Fibroblast of mammary gland (primary cell): ENCODE results near the gene VIP.
A peak's percentile ranks its signal among the peaks of the same experiment; 100 is the strongest.
"Not testable (repeated sequence)": the region's sequence is repeated elsewhere in the genome, so short reads cannot be mapped to it uniquely, and the experiment has no call there.

Experiments used
- DNase-seq: peaks from one replicate; pipeline ENCODE4 v3.0.0-alpha.2; 2010; ENCODE audit warnings: low read depth
- H3K4me3 ChIP-seq: 2 replicates; pipeline ENCODE4 v1.5.1; 2011; ENCODE audit warnings: low read depth, mild to moderate bottlenecking, low read length, moderate library complexity; ENCODE audit not compliant: control insufficient read depth
- CTCF ChIP-seq: conservative IDR thresholded peaks from 2 replicates; pipeline ENCODE4 v1.5.1; 2011; ENCODE audit warnings: low read depth, low read length, inconsistent platforms; ENCODE audit not compliant: control insufficient read depth, insufficient read depth

The VIP gene

DNA sequence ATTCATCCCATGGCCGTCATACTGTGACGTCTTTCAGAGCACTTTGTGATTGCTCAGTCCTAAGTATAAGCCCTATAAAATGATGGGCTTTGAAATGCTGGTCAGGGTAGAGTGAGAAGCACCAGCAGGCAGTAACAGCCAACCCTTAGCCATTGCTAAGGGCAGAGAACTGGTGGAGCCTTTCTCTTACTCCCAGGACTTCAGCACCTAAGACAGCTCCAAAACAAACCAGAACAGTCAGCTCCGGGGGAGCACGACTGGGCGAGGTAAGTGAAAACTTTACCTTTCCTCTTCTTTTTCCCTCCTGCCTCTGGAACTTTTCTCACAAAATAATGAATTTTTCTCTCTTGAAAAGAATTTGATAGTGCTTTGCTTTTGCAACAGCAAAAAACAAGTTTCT, at the start of gene VIP:
Gene VIP, plus strand, starts transcription at position 104 of the 400 bp plus-strand sequence. CDS start 1,381 bp downstream, outside the sequence.
- DNase-seq, result peak; percentile 36
- H3K4me3 ChIP-seq, result no peak within 1 kb of the TSS
- no peak for TF ChIP-seq CTCF

DNA sequence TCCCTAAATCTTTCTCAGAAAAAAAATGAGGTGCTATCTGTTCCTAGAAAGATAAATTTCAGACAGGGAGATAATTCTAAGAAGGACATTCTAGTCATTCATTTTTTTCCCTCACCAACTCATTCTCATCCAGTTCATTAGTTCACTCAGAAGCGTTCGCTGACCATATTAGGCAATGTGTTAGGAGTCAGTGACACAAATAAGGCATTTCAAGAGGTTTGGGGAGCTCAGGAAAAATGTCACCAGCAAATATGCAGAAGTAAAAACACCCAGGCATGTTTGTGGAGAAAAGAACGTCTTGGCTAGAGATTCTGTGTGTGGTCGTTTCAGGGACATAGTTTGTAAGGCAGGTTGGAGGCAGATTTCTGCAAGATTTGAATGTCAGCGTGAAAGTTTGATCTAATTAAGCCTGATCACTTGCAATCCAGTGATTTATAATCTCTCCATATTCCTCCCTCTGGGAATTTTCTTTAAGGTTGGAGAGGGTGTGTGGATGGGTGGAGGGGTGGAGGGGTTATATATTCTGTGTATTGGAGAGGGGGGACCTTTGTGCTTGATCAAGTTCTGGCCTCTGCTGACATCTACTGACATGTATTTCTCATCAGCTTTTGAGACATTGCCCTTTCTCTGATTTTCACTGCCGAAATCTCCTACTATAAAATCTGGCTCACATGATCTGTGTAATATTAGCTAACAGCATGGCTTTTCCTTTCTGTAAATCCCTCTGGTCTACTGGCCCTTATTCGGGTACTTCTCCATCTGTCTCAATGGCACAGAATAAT, 49.3 kb upstream of the VIP start:
- no peak for TF ChIP-seq CTCF
- H3K4me3 ChIP-seq, result no peak overlapping the region
- DNase-seq, result no peak

GRCh38 chr6:152701863-152702401, 48.7 kb upstream of the VIP start:
- TF ChIP-seq CTCF, result no peak
- DNase-seq, result no peak
- H3K4me3 ChIP-seq, result no peak overlapping the region

- DNase-seq, H3K4me3 ChIP-seq: not testable (repeated sequence)
Measured at GRCh38 chr6:152703750-152704149, 46.8 kb upstream of the VIP start.

- TF ChIP-seq CTCF, result no peak
- no peak for DNase-seq
- H3K4me3 ChIP-seq, result no peak overlapping the region
Measured at GRCh38 chr6:152705327-152705726, 45.3 kb upstream of the VIP start.

- DNase-seq, result no peak
- TF ChIP-seq CTCF, result peak; percentile 13
- H3K4me3 ChIP-seq, result no peak overlapping the region
Measured at GRCh38 chr6:152716322-152716721, 34.3 kb upstream of the VIP start.

DNA sequence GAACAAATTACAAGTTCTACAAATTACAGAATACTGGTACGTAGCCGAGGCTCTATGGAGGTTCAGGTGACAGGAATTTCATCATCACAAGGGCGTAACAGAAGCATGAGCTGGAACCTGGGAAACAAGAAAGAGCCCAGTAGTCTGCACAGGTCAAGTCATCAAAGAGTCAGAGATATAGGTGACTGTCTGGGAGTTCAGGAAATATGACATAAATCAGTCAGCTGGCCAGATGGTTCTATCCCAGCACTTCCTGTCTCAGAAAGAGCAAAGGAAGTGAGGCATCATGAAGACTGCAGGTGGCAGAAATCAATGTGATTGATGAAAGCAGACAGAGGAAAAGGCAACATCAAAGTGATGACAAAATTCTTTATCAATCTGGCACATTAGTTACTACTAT, 29.6 kb upstream of the VIP start:
- H3K4me3 ChIP-seq, result no peak overlapping the region
- peak; percentile 16 for DNase-seq
- no peak for TF ChIP-seq CTCF
